Smooth muscle cell (in vitro differentiated cells): ENCODE results near the gene PTEN. TPM values are rescaled to one million over a fixed set of nuclear protein-coding genes. Genes with fewer than 3 reads are reported as not detected.
A peak's percentile ranks its signal among the peaks of the same experiment; 100 is the strongest.

Experiments
- DNase-seq: peaks from one replicate; lab custom pipeline; 2025; ENCODE audit not compliant: unreplicated experiment; lab: John Stamatoyannopoulos, UW
- H2AFZ ChIP-seq: fragments of 200-600 bp; sonication (generic); 2 replicates; pipeline ENCODE4 v1.6.0; 2016; ENCODE audit warnings: antibody characterized with exemption, low read depth, mild to moderate bottlenecking
- H3F3A ChIP-seq: fragments of 200-600 bp; sonication (generic); 2 replicates; pipeline ENCODE4 v1.6.0; 2017; ENCODE audit warnings: antibody characterized with exemption, low read depth
- H3K27ac ChIP-seq: fragments of 200-600 bp; sonication (generic); 2 replicates; pipeline ENCODE4 v1.5.1; 2016; ENCODE audit warnings: low read depth, mild to moderate bottlenecking
- H3K27me3 ChIP-seq: fragments of 200-600 bp; sonication (generic); 2 replicates; pipeline ENCODE4 v1.6.1; 2016; ENCODE audit warnings: low read depth, mild to moderate bottlenecking
- H3K36me3 ChIP-seq: fragments of 200-600 bp; sonication (generic); 2 replicates; pipeline ENCODE4 v1.5.1; 2016; ENCODE audit warnings: low read depth
- H3K4me1 ChIP-seq: fragments of 200-600 bp; sonication (generic); 2 replicates; pipeline ENCODE4 v1.5.1; 2016; ENCODE audit warnings: low read depth
- H3K4me2 ChIP-seq: fragments of 200-600 bp; sonication (generic); 2 replicates; pipeline ENCODE4 v1.6.0; 2016; ENCODE audit warnings: mild to moderate bottlenecking
- H3K4me3 ChIP-seq: fragments of 200-600 bp; sonication (generic); 2 replicates; pipeline ENCODE4 v1.5.1; 2016; ENCODE audit warnings: mild to moderate bottlenecking
- H3K79me2 ChIP-seq: fragments of 200-600 bp; sonication (generic); 2 replicates; pipeline ENCODE4 v1.6.0; 2016; ENCODE audit warnings: low read depth, mild to moderate bottlenecking
- H3K9ac ChIP-seq: fragments of 200-600 bp; sonication (generic); 2 replicates; pipeline ENCODE4 v1.6.0; 2016; ENCODE audit warnings: low read depth
- H3K9me3 ChIP-seq: fragments of 200-600 bp; sonication (generic); replicated peaks from 2 replicates; pipeline ENCODE4 v1.5.1; 2016; ENCODE audit warnings: low read depth
- H4K20me1 ChIP-seq: fragments of 200-600 bp; sonication (generic); 2 replicates; pipeline ENCODE4 v1.6.0; 2016; ENCODE audit warnings: low read depth
- WGBS: methylation state at CpG from one replicate; pipeline ENCODE4 v1.1.7; 2016; ENCODE audit warnings: low lambda C conversion rate; 5-methylcytosine and 5-hydroxymethylcytosine counted together
- polyA plus RNA-seq: library from polyadenylated mRNA; unstranded; fragments of >200 nt; fragmentation: Nextera tagmentation; extraction: Ambion mirVana; gene quantifications from 2 replicates; pipeline ENCODE4 v1.2.1, GENCODE V29; 2016
- total RNA-seq: library from RNA; depleted of rRNA; stranded (reverse); fragments of >200 nt; gene quantifications from 2 replicates; pipeline ENCODE4 v1.2.3, GENCODE V29; 2014
- TF ChIP-seq, protein P1 (sequence below): fragments of 200-600 bp; sonication (generic); IDR thresholded peaks from 2 replicates; pipeline ENCODE4 v1.5.1; 2017; ENCODE audit warnings: borderline replicate concordance, mild to moderate bottlenecking, antibody characterized with exemption; ENCODE audit not compliant: insufficient read depth, poor library complexity, severe bottlenecking

Gene PTEN
- total and polyA plus RNA-seq, 2 experiments from 2014 or later: 30.6 to 78.3 TPM

DNA sequence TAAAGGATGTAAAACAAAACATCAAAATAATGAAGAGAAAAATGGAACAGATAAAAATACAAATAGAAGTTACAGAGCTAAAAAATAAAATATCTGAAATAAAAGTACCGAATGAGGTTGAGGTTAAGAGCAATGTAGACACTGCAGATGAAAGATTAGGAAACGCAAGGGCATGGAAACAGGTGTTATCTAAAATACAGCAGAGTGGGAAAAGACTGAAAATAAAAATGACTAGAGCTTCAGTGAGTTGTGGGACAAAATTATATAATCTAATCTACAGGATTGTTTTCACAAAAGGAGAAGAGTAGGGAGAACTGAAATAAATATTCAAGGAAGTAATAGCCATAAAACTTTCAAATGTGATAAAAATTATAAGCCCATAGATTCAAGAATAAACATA is 123.8 kb downstream of the PTEN start:
- 93% methylated on average over 2 of the region's 2 CpGs for WGBS
- H2AFZ ChIP-seq: no peak overlapping the region
- no peaks in the 10 kb centered on the region for H3F3A ChIP-seq
- TF ChIP-seq, protein P1, sequence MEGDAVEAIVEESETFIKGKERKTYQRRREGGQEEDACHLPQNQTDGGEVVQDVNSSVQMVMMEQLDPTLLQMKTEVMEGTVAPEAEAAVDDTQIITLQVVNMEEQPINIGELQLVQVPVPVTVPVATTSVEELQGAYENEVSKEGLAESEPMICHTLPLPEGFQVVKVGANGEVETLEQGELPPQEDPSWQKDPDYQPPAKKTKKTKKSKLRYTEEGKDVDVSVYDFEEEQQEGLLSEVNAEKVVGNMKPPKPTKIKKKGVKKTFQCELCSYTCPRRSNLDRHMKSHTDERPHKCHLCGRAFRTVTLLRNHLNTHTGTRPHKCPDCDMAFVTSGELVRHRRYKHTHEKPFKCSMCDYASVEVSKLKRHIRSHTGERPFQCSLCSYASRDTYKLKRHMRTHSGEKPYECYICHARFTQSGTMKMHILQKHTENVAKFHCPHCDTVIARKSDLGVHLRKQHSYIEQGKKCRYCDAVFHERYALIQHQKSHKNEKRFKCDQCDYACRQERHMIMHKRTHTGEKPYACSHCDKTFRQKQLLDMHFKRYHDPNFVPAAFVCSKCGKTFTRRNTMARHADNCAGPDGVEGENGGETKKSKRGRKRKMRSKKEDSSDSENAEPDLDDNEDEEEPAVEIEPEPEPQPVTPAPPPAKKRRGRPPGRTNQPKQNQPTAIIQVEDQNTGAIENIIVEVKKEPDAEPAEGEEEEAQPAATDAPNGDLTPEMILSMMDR: no peak
- no peak overlapping the region for H3K9ac ChIP-seq
- H3K27ac ChIP-seq: no peak overlapping the region
- no peaks in the 10 kb centered on the region for H3K79me2 ChIP-seq
- no peak overlapping the region for H3K4me3 ChIP-seq
- H3K9me3 ChIP-seq: no peaks in the 10 kb centered on the region
- H3K4me2 ChIP-seq: no peak overlapping the region
- H3K27me3 ChIP-seq: no peaks in the 10 kb centered on the region
- H3K4me1 ChIP-seq: no peaks in the 10 kb centered on the region
- H4K20me1 ChIP-seq: no peaks in the 10 kb centered on the region
- no peaks in the 10 kb centered on the region for H3K36me3 ChIP-seq
- DNase-seq: no peak

DNA sequence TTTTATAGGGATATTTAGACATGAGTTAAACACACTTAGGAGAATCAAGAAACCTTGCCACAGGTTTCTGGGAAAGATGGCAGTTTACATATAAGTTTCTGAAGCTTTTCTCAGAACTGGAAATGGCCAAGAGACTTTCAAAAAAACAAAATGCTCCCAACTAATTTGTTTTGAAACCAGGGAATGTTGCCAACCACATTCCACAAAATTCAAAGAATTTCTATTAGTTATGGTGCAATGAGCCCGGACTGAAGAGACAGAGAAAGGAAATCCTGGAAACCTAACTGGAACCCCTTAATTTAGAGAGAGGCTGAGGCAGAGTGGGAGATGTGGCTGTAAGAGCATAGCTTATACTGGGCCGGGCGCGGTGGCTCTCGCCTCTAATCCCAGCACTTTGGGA is 128.5 kb downstream of the PTEN start:
- WGBS: 96% methylated on average over 5 of the region's 5 CpGs
- no peak overlapping the region for H3K27ac ChIP-seq
- H3K4me2 ChIP-seq: no peak overlapping the region
- no peaks in the 10 kb centered on the region for H3K36me3 ChIP-seq
- H3K79me2 ChIP-seq: no peaks in the 10 kb centered on the region
- no peak for DNase-seq
- no peaks in the 10 kb centered on the region for H3K4me1 ChIP-seq
- H3K4me3 ChIP-seq: no peak overlapping the region
- H3K9me3 ChIP-seq: no peaks in the 10 kb centered on the region
- H4K20me1 ChIP-seq: no peaks in the 10 kb centered on the region
- H2AFZ ChIP-seq: no peak overlapping the region
- no peaks in the 10 kb centered on the region for H3K27me3 ChIP-seq
- TF ChIP-seq, protein P1: no peak
- no peaks in the 10 kb centered on the region for H3F3A ChIP-seq
- no peak overlapping the region for H3K9ac ChIP-seq

DNA sequence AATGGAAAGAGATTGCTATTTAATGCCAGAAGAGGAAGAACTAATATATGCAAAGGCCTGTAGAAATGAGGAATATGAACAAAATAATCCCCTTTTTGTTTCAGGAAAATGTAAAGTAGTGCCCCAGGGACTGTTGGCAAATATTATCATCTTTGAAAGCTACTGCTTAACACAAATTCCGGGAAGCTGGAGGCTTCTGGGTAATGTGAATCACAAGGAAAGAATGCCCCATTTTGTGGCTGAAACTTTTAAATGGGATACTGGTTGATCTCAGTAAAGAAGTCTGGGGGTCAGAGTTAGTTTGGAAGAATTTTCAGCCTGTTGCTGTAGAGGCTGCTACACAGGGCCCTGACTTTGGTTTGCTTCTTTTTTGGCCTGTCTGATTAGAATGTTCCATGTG is 141.0 kb downstream of the PTEN start:
- Histone ChIP-seq H3K4me1 (no peaks in the 10 kb centered on the region), H3K36me3 (no peaks in the 10 kb centered on the region), H3K9ac (no peak overlapping the region), H2AFZ (peak overlapping the region; percentile 49), H3K27ac (peak overlapping the region; percentile 40), H3K27me3 (no peaks in the 10 kb centered on the region), H3K9me3 (no peaks in the 10 kb centered on the region), H4K20me1 (no peaks in the 10 kb centered on the region), H3K4me2 (peak overlapping the region; percentile 1), H3K4me3 (no peak overlapping the region), H3K79me2 (no peaks in the 10 kb centered on the region), H3F3A (peaks cover 8% of the 10 kb centered on the region)
- no peak for DNase-seq
- TF ChIP-seq, protein P1: no peak
- 3% methylated on average over 1 of the region's 1 CpG for WGBS

DNA sequence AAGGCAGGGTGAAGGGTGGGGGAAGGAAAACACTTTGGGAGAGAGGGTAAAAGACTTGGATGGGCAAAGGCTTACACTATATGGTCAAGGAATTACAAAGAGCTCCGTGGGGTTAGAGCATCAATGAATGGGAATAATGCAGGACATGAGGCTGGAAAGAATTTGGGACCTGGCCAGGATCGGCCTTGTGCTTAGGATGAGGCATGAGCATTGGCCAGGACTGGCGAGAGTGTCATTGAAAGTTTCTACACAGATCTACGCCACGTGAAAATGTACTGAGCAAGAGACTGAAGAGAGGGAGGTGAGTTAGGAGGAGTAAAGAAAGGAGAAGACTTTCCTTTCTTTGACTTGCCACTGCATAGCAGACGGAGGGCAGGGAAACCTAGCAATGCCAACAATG is 142.8 kb downstream of the PTEN start:
- H3K36me3 ChIP-seq: no peaks in the 10 kb centered on the region
- WGBS: 92% methylated on average over 6 of the region's 6 CpGs
- H3K4me3 ChIP-seq: no peak overlapping the region
- H3K9me3 ChIP-seq: no peaks in the 10 kb centered on the region
- H3K27me3 ChIP-seq: no peaks in the 10 kb centered on the region
- TF ChIP-seq, protein P1: no peak
- DNase-seq: no peak
- H4K20me1 ChIP-seq: no peaks in the 10 kb centered on the region
- no peaks in the 10 kb centered on the region for H3K79me2 ChIP-seq
- no peaks in the 10 kb centered on the region for H3K4me1 ChIP-seq
- no peak overlapping the region for H3K27ac ChIP-seq
- H3K9ac ChIP-seq: no peak overlapping the region
- H3F3A ChIP-seq: peaks cover 8% of the 10 kb centered on the region
- H2AFZ ChIP-seq: no peak overlapping the region
- no peak overlapping the region for H3K4me2 ChIP-seq
